Smooth muscle cell (in vitro differentiated cells): ENCODE data around the gene CPNE5. TPM values are rescaled to one million over a fixed set of nuclear protein-coding genes. Genes with fewer than 3 reads are reported as not detected.

Experiments used
- DNase-seq: peaks from one replicate; lab custom pipeline; 2025; ENCODE audit not compliant: unreplicated experiment; lab: John Stamatoyannopoulos, UW
- H2AFZ ChIP-seq: fragments of 200-600 bp; sonication (generic); 2 replicates; pipeline ENCODE4 v1.6.0; 2016; ENCODE audit warnings: antibody characterized with exemption, low read depth, mild to moderate bottlenecking
- H3F3A ChIP-seq: fragments of 200-600 bp; sonication (generic); 2 replicates; pipeline ENCODE4 v1.6.0; 2017; ENCODE audit warnings: antibody characterized with exemption, low read depth
- H3K27ac ChIP-seq: fragments of 200-600 bp; sonication (generic); 2 replicates; pipeline ENCODE4 v1.5.1; 2016; ENCODE audit warnings: low read depth, mild to moderate bottlenecking
- H3K27me3 ChIP-seq: fragments of 200-600 bp; sonication (generic); 2 replicates; pipeline ENCODE4 v1.6.1; 2016; ENCODE audit warnings: low read depth, mild to moderate bottlenecking
- H3K36me3 ChIP-seq: fragments of 200-600 bp; sonication (generic); 2 replicates; pipeline ENCODE4 v1.5.1; 2016; ENCODE audit warnings: low read depth
- H3K4me1 ChIP-seq: fragments of 200-600 bp; sonication (generic); 2 replicates; pipeline ENCODE4 v1.5.1; 2016; ENCODE audit warnings: low read depth
- H3K4me2 ChIP-seq: fragments of 200-600 bp; sonication (generic); 2 replicates; pipeline ENCODE4 v1.6.0; 2016; ENCODE audit warnings: mild to moderate bottlenecking
- H3K4me3 ChIP-seq: fragments of 200-600 bp; sonication (generic); 2 replicates; pipeline ENCODE4 v1.5.1; 2016; ENCODE audit warnings: mild to moderate bottlenecking
- H3K79me2 ChIP-seq: fragments of 200-600 bp; sonication (generic); 2 replicates; pipeline ENCODE4 v1.6.0; 2016; ENCODE audit warnings: low read depth, mild to moderate bottlenecking
- H3K9ac ChIP-seq: fragments of 200-600 bp; sonication (generic); 2 replicates; pipeline ENCODE4 v1.6.0; 2016; ENCODE audit warnings: low read depth
- H3K9me3 ChIP-seq: fragments of 200-600 bp; sonication (generic); replicated peaks from 2 replicates; pipeline ENCODE4 v1.5.1; 2016; ENCODE audit warnings: low read depth
- H4K20me1 ChIP-seq: fragments of 200-600 bp; sonication (generic); 2 replicates; pipeline ENCODE4 v1.6.0; 2016; ENCODE audit warnings: low read depth
- WGBS: methylation state at CpG from one replicate; pipeline ENCODE4 v1.1.7; 2016; ENCODE audit warnings: low lambda C conversion rate; 5-methylcytosine and 5-hydroxymethylcytosine counted together
- polyA plus RNA-seq: library from polyadenylated mRNA; unstranded; fragments of >200 nt; fragmentation: Nextera tagmentation; extraction: Ambion mirVana; gene quantifications from 2 replicates; pipeline ENCODE4 v1.2.1, GENCODE V29; 2016
- total RNA-seq: library from RNA; depleted of rRNA; stranded (reverse); fragments of >200 nt; gene quantifications from 2 replicates; pipeline ENCODE4 v1.2.3, GENCODE V29; 2014
- TF ChIP-seq, protein P1 (sequence below): fragments of 200-600 bp; sonication (generic); IDR thresholded peaks from 2 replicates; pipeline ENCODE4 v1.5.1; 2017; ENCODE audit warnings: borderline replicate concordance, mild to moderate bottlenecking, antibody characterized with exemption; ENCODE audit not compliant: insufficient read depth, poor library complexity, severe bottlenecking

CPNE5 gene
- total and polyA plus RNA-seq, 2 experiments from 2014 or later: 1.0 TPM; not detected in 1

DNA sequence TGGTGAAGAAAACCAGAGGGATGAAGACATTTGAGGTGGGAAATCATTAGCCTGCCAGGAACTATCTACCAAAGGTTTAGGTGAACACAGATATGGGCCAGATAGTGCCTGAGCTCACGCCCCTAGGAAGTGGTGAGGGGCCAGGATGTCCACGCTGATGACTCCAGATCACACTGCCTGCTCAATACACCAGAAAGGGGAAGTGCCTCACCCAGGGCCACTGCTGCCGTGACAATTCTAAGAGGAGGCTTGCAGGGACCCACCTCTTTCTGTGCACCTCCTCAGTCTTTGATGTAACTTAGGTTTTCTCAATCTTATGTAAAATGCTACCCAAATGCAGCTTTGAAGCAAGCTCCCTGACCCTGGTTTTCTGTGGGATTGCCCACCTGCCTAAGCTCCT lies 147.0 kb downstream of the CPNE5 start:
- Histone ChIP-seq H3K9me3 (no peaks in the 10 kb centered on the region), H3K4me1 (no peaks in the 10 kb centered on the region), H3K4me2 (no peak overlapping the region), H3K79me2 (no peaks in the 10 kb centered on the region), H3K4me3 (no peak overlapping the region), H2AFZ (no peak overlapping the region), H3K36me3 (peaks cover 3% of the 10 kb centered on the region), H3F3A (peaks cover 14% of the 10 kb centered on the region), H3K9ac (no peak overlapping the region), H3K27ac (no peak overlapping the region), H3K27me3 (no peaks in the 10 kb centered on the region), H4K20me1 (peaks cover 32% of the 10 kb centered on the region)
- TF ChIP-seq, protein P1, sequence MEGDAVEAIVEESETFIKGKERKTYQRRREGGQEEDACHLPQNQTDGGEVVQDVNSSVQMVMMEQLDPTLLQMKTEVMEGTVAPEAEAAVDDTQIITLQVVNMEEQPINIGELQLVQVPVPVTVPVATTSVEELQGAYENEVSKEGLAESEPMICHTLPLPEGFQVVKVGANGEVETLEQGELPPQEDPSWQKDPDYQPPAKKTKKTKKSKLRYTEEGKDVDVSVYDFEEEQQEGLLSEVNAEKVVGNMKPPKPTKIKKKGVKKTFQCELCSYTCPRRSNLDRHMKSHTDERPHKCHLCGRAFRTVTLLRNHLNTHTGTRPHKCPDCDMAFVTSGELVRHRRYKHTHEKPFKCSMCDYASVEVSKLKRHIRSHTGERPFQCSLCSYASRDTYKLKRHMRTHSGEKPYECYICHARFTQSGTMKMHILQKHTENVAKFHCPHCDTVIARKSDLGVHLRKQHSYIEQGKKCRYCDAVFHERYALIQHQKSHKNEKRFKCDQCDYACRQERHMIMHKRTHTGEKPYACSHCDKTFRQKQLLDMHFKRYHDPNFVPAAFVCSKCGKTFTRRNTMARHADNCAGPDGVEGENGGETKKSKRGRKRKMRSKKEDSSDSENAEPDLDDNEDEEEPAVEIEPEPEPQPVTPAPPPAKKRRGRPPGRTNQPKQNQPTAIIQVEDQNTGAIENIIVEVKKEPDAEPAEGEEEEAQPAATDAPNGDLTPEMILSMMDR: no peak
- no peak for DNase-seq
- 90% methylated on average over 3 of the region's 3 CpGs for WGBS

DNA sequence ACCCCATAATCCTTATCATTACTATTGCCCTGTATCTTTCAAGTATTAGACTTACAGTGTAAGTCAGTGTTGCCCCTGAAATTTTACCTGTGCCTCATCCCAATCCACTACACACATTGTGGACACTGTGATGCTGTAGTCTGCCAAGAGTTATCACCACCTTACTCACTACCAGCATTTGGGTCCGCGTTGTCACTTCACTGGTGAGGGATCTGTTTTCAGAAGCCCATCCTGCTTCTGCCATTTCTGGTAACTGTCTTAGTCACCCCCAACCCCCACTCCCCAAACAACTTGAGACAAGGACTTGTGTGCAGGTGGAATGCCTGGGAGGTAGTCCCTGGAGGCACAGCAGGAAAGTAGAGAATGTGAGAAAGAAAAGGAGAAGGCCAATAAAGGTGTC lies 147.6 kb downstream of the CPNE5 start:
- Histone ChIP-seq H3K4me3 (no peak overlapping the region), H3K4me2 (no peak overlapping the region), H3K36me3 (peaks cover 3% of the 10 kb centered on the region), H3K9me3 (no peaks in the 10 kb centered on the region), H3K27ac (no peak overlapping the region), H4K20me1 (peaks cover 38% of the 10 kb centered on the region), H2AFZ (no peak overlapping the region), H3K4me1 (no peaks in the 10 kb centered on the region), H3K9ac (no peak overlapping the region), H3K27me3 (no peaks in the 10 kb centered on the region), H3F3A (peaks cover 21% of the 10 kb centered on the region), H3K79me2 (no peaks in the 10 kb centered on the region)
- 92% methylated on average over 2 of the region's 2 CpGs for WGBS
- no peak for DNase-seq
- TF ChIP-seq, protein P1: no peak

DNA sequence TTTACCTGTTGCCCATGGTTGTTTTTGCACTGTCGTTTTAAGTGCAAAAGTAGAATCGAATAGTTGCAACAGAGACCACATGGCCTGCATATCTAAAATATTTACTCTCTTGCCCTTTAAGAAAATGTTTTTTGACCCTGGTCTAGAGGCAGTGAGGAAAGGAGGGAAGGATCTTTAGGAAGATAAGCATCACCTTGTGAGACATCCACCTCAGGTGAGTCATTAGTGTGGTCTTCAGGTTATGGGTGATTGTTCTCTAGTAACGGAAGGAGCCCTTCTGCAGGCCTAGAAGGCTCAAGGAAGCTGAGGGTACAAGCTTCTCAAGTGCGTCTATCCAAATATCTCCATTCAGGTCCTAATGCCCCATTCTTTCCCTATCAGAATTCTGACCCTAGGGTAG lies 148.2 kb downstream of the CPNE5 start:
- H3K4me1 ChIP-seq: no peaks in the 10 kb centered on the region
- WGBS: 85% methylated on average over 4 of the region's 4 CpGs

More for the DNA sequence above, 148.2 kb downstream of the CPNE5 start:
- no peak overlapping the region for H3K9ac ChIP-seq
- peaks cover 44% of the 10 kb centered on the region for H4K20me1 ChIP-seq
- DNase-seq: no peak
- H3K9me3 ChIP-seq: no peaks in the 10 kb centered on the region
- H3K4me3 ChIP-seq: no peak overlapping the region
- no peaks in the 10 kb centered on the region for H3K27me3 ChIP-seq
- H2AFZ ChIP-seq: no peak overlapping the region
- H3K4me2 ChIP-seq: no peak overlapping the region
- peaks cover 27% of the 10 kb centered on the region for H3F3A ChIP-seq
- no peaks in the 10 kb centered on the region for H3K79me2 ChIP-seq
- H3K36me3 ChIP-seq: peaks cover 4% of the 10 kb centered on the region
- no peak overlapping the region for H3K27ac ChIP-seq
- TF ChIP-seq, protein P1: no peak

Other genes starting within 250 kb of the CPNE5 start
- gene SRSF3, start 245.1 kb downstream of the CPNE5 start, total RNA-seq: 158 and 178 TPM in 2 replicates
- gene SRSF3, start 245.1 kb downstream of the CPNE5 start, polyA plus RNA-seq: 163 and 179 TPM in 2 replicates
- 859 and 967 TPM in 2 replicates for gene CDKN1A, start 160.7 kb downstream of the CPNE5 start, total RNA-seq
- 1,623 and 1,633 TPM in 2 replicates for gene CDKN1A, start 160.7 kb downstream of the CPNE5 start, polyA plus RNA-seq
- gene RAB44, start 141.6 kb downstream of the CPNE5 start, total RNA-seq: not detected in 2 replicates
- gene RAB44, start 141.6 kb downstream of the CPNE5 start, polyA plus RNA-seq: 0.03 and 0.17 TPM in 2 replicates
- 49.3 and 57.6 TPM in 2 replicates for gene PPIL1, start 35.4 kb upstream of the CPNE5 start, total RNA-seq
- 34.6 and 45.4 TPM in 2 replicates for gene PPIL1, start 35.4 kb upstream of the CPNE5 start, polyA plus RNA-seq
- gene C6orf89, start 46.5 kb upstream of the CPNE5 start, total RNA-seq: 40.7 and 45.7 TPM in 2 replicates
- gene C6orf89, start 46.5 kb upstream of the CPNE5 start, polyA plus RNA-seq: 43.7 and 44.6 TPM in 2 replicates
- gene PI16, start 115.3 kb upstream of the CPNE5 start, total RNA-seq: 1.2 and 4.1 TPM in 2 replicates
- 7.2 and 9.6 TPM in 2 replicates for gene PI16, start 115.3 kb upstream of the CPNE5 start, polyA plus RNA-seq
- gene MTCH1, start 146.8 kb upstream of the CPNE5 start, total RNA-seq: 200 and 225 TPM in 2 replicates
- gene MTCH1, start 146.8 kb upstream of the CPNE5 start, polyA plus RNA-seq: 441 and 517 TPM in 2 replicates
- not detected in 2 replicates for gene FGD2, start 166.2 kb upstream of the CPNE5 start, total RNA-seq
- gene FGD2, start 166.2 kb upstream of the CPNE5 start, polyA plus RNA-seq: not detected in 2 replicates